ENCODE measurements around the gene MDK.

MDK gene

DNA sequence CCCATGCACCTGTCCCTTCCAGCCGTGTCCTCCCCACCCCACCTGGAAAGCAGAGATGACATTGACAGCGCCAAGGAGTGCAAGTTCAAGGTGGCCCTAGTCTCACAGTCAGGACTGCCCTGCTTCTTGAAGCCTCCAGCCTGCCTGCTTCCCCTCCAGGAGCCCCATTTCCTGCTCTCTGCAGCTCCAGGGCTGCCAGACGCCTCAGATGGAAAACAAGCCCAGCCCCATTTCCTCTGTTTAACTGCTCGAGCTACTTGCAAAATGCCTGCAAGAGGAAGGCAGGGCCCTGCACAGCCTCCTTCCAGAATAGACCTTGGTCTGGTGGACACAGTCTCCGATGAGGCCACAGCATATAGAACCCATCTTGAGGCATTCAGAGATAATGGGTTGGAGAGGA, 39.2 kb upstream of the MDK start:
- TF ChIP-seq, protein P1, sequence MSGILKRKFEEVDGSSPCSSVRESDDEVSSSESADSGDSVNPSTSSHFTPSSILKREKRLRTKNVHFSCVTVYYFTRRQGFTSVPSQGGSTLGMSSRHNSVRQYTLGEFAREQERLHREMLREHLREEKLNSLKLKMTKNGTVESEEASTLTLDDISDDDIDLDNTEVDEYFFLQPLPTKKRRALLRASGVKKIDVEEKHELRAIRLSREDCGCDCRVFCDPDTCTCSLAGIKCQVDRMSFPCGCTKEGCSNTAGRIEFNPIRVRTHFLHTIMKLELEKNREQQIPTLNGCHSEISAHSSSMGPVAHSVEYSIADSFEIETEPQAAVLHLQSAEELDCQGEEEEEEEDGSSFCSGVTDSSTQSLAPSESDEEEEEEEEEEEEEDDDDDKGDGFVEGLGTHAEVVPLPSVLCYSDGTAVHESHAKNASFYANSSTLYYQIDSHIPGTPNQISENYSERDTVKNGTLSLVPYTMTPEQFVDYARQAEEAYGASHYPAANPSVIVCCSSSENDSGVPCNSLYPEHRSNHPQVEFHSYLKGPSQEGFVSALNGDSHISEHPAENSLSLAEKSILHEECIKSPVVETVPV (CRISPR knock-in tag; IDR thresholded peaks at IDR 0.05), result no peak
- TF ChIP-seq ZFP3 (CRISPR knock-in tag; IDR thresholded peaks at IDR 0.05), result no peak
- no peak for TF ChIP-seq GLIS3 (CRISPR knock-in tag; IDR thresholded peaks at IDR 0.05)
- TF ChIP-seq, protein P2, sequence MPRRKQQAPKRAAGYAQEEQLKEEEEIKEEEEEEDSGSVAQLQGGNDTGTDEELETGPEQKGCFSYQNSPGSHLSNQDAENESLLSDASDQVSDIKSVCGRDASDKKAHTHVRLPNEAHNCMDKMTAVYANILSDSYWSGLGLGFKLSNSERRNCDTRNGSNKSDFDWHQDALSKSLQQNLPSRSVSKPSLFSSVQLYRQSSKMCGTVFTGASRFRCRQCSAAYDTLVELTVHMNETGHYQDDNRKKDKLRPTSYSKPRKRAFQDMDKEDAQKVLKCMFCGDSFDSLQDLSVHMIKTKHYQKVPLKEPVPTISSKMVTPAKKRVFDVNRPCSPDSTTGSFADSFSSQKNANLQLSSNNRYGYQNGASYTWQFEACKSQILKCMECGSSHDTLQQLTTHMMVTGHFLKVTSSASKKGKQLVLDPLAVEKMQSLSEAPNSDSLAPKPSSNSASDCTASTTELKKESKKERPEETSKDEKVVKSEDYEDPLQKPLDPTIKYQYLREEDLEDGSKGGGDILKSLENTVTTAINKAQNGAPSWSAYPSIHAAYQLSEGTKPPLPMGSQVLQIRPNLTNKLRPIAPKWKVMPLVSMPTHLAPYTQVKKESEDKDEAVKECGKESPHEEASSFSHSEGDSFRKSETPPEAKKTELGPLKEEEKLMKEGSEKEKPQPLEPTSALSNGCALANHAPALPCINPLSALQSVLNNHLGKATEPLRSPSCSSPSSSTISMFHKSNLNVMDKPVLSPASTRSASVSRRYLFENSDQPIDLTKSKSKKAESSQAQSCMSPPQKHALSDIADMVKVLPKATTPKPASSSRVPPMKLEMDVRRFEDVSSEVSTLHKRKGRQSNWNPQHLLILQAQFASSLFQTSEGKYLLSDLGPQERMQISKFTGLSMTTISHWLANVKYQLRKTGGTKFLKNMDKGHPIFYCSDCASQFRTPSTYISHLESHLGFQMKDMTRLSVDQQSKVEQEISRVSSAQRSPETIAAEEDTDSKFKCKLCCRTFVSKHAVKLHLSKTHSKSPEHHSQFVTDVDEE (CRISPR knock-in tag; IDR thresholded peaks at IDR 0.05), result no peak
- TF ChIP-seq, protein P3, sequence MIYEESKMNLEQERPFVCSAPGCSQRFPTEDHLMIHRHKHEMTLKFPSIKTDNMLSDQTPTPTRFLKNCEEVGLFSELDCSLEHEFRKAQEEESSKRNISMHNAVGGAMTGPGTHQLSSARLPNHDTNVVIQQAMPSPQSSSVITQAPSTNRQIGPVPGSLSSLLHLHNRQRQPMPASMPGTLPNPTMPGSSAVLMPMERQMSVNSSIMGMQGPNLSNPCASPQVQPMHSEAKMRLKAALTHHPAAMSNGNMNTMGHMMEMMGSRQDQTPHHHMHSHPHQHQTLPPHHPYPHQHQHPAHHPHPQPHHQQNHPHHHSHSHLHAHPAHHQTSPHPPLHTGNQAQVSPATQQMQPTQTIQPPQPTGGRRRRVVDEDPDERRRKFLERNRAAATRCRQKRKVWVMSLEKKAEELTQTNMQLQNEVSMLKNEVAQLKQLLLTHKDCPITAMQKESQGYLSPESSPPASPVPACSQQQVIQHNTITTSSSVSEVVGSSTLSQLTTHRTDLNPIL (CRISPR knock-in tag; IDR thresholded peaks at IDR 0.05; ENCODE audit: low read depth), result no peak
- TF ChIP-seq ESRRG (CRISPR knock-in tag; IDR thresholded peaks at IDR 0.05), result no peak
- no peak for TF ChIP-seq BACH2 (CRISPR knock-in tag; IDR thresholded peaks at IDR 0.05; ENCODE audit: borderline replicate concordance)
- no peak for TF ChIP-seq ZC3H10 (CRISPR knock-in tag; IDR thresholded peaks at IDR 0.05)
- TF ChIP-seq TOX (CRISPR knock-in tag; IDR thresholded peaks at IDR 0.05; ENCODE audit: borderline replicate concordance), result no peak
- no peak for TF ChIP-seq PPARA (CRISPR knock-in tag; IDR thresholded peaks at IDR 0.05; ENCODE audit: borderline replicate concordance)
- TF ChIP-seq, protein P4, sequence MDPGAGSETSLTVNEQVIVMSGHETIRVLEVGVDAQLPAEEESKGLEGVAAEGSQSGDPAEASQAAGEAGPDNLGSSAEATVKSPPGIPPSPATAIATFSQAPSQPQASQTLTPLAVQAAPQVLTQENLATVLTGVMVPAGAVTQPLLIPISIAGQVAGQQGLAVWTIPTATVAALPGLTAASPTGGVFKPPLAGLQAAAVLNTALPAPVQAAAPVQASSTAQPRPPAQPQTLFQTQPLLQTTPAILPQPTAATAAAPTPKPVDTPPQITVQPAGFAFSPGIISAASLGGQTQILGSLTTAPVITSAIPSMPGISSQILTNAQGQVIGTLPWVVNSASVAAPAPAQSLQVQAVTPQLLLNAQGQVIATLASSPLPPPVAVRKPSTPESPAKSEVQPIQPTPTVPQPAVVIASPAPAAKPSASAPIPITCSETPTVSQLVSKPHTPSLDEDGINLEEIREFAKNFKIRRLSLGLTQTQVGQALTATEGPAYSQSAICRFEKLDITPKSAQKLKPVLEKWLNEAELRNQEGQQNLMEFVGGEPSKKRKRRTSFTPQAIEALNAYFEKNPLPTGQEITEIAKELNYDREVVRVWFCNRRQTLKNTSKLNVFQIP (CRISPR knock-in tag; IDR thresholded peaks at IDR 0.05; ENCODE audit: borderline replicate concordance, low read depth), result no peak
- no peak for TF ChIP-seq ISL1 (CRISPR knock-in tag; IDR thresholded peaks at IDR 0.05)
- no peak for ATAC-seq

DNA sequence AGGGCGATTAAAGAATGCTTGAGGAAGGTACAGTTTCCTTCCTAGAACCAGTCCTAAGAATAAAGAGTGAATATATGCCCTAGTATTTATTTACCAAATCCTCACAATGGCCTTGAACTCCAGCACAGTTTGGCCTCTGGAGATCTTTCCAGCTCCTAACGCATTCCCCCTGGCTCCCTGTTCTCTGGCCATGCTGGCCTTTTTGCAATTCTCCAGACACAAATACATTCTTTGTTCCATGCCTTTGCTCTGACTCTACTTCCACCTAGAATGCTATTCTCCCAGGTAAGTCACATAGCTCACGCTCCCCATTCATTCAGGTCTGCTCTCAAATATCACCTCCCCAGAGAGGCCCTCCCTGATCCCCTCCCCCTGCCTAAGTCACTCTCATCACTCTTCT, 37.9 kb upstream of the MDK start:
- ATAC-seq, result no peak
- TF ChIP-seq ESRRG (CRISPR knock-in tag; IDR thresholded peaks at IDR 0.05) (no peak), RARB (CRISPR knock-in tag; IDR thresholded peaks at IDR 0.05) (no peak), TCF4 (CRISPR knock-in tag; IDR thresholded peaks at IDR 0.05; ENCODE audit: borderline replicate concordance) (no peak), OSR1 (CRISPR knock-in tag; IDR thresholded peaks at IDR 0.05) (no peak), GLIS3 (CRISPR knock-in tag; IDR thresholded peaks at IDR 0.05) (no peak)

DNA sequence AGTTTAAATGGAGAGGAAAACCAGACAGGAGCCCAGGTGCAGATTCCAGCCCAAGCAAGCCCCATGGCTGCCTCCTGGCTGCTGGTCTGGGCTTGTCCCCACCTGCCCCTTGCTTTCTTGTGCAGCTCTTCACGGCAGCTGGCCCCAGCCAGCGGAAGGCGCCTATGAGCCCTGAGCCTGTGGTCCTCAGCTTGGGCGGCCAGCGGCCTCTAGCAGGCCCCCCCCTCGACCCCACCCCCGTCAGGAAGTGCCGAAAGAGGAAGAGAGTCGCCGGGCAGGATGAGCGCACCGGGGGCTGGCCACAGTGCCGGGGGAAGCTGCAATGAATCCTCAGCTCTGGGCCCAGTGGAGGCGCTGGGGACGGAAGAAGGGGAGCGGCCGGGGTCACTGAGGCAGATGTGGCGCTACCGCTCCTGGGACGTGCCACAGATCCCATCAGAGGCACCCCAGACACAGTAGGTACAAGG, 36.3 kb upstream of the MDK start:
- no peak for TF ChIP-seq ISL1 (CRISPR knock-in tag; IDR thresholded peaks at IDR 0.05)
- TF ChIP-seq, protein P2 (CRISPR knock-in tag; IDR thresholded peaks at IDR 0.05), result no peak
- TF ChIP-seq, protein P1 (CRISPR knock-in tag; IDR thresholded peaks at IDR 0.05), result no peak
- no peak for TF ChIP-seq SNAI2 (CRISPR knock-in tag; IDR thresholded peaks at IDR 0.05)
- TF ChIP-seq TOX (CRISPR knock-in tag; IDR thresholded peaks at IDR 0.05; ENCODE audit: borderline replicate concordance), result no peak
- no peak for TF ChIP-seq BACH2 (CRISPR knock-in tag; IDR thresholded peaks at IDR 0.05; ENCODE audit: borderline replicate concordance)
- no peak for TF ChIP-seq ZNF70 (CRISPR knock-in tag; IDR thresholded peaks at IDR 0.05)
- no peak for TF ChIP-seq ZFP30 (CRISPR knock-in tag; IDR thresholded peaks at IDR 0.05)
- no peak for TF ChIP-seq ZFP3 (CRISPR knock-in tag; IDR thresholded peaks at IDR 0.05)
- TF ChIP-seq, protein P3 (CRISPR knock-in tag; IDR thresholded peaks at IDR 0.05; ENCODE audit: low read depth), result no peak
- TF ChIP-seq TCF4 (CRISPR knock-in tag; IDR thresholded peaks at IDR 0.05; ENCODE audit: borderline replicate concordance), result no peak
- no peak for TF ChIP-seq CSDC2 (CRISPR knock-in tag; IDR thresholded peaks at IDR 0.05)
- TF ChIP-seq, protein P4 (CRISPR knock-in tag; IDR thresholded peaks at IDR 0.05; ENCODE audit: borderline replicate concordance, low read depth), result no peak
- TF ChIP-seq ARNTL (CRISPR knock-in tag; IDR thresholded peaks at IDR 0.05; ENCODE audit: borderline replicate concordance, low read depth), result no peak
- no peak for ATAC-seq
